HEK293 (cell line): ENCODE measurements around the gene C10orf67.

Source experiments
- ATF2 ChIP-seq: fragments of 450-650 bp; formaldehyde crosslinking; IDR thresholded peaks from 2 replicates; pipeline ENCODE4 v1.5.1; 2016; ENCODE audit warnings: missing biosample characterization, missing genetic modification characterization, low read depth
- CTCF ChIP-seq: fragments of 450-650 bp; formaldehyde crosslinking; IDR thresholded peaks from 2 replicates; pipeline ENCODE4 v1.5.1; 2016; ENCODE audit warnings: missing biosample characterization, missing genetic modification characterization
- HOXD13 ChIP-seq: sonication (generic); formaldehyde crosslinking; IDR thresholded peaks from 2 replicates; pipeline ENCODE4 v1.8.0; 2022; ENCODE audit warnings: missing genetic modification reagents, borderline replicate concordance
- PRDM10 ChIP-seq: fragments of 450-650 bp; formaldehyde crosslinking; IDR thresholded peaks from 2 replicates; pipeline ENCODE4 v1.5.1; 2016; ENCODE audit warnings: missing biosample characterization, missing genetic modification characterization
- ZNF133 ChIP-seq: fragments of 450-650 bp; formaldehyde crosslinking; IDR thresholded peaks from 2 replicates; pipeline ENCODE4 v1.5.1; 2016; ENCODE audit warnings: missing biosample characterization, missing genetic modification characterization
- ZNF174 ChIP-seq: fragments of 450-650 bp; formaldehyde crosslinking; IDR thresholded peaks from 2 replicates; pipeline ENCODE4 v1.5.0; 2017; ENCODE audit warnings: missing biosample characterization, mild to moderate bottlenecking, missing genetic modification characterization
- ZNF23 ChIP-seq: fragments of 450-650 bp; formaldehyde crosslinking; IDR thresholded peaks from 2 replicates; pipeline ENCODE4 v1.5.1; 2016; ENCODE audit warnings: missing biosample characterization, missing genetic modification characterization, borderline replicate concordance
- ZNF266 ChIP-seq: fragments of 450-650 bp; formaldehyde crosslinking; IDR thresholded peaks from 2 replicates; pipeline ENCODE4 v1.5.1; 2016; ENCODE audit warnings: missing biosample characterization, missing genetic modification characterization, low read depth
- ZNF416 ChIP-seq: fragments of 450-650 bp; formaldehyde crosslinking; IDR thresholded peaks from 2 replicates; pipeline ENCODE4 v1.5.1; 2016; ENCODE audit warnings: missing biosample characterization, missing genetic modification characterization
- ZNF449 ChIP-seq: fragments of 450-650 bp; formaldehyde crosslinking; IDR thresholded peaks from 2 replicates; pipeline ENCODE4 v1.5.1; 2017; ENCODE audit warnings: missing biosample characterization, mild to moderate bottlenecking, missing genetic modification characterization, moderate library complexity

- TF ChIP-seq CTCF (tag by site-specific recombination) (no peak), ZNF133 (no peak), ZNF416 (tag by site-specific recombination) (no peak), PRDM10 (tag by site-specific recombination) (no peak), ATF2 (tag by site-specific recombination) (no peak), ZNF449 (tag by site-specific recombination) (no peak), ZNF174 (tag by site-specific recombination) (no peak), ZNF266 (tag by site-specific recombination) (no peak), ZNF23 (tag by site-specific recombination) (no peak), HOXD13 (no peak)
These were observed 81.0 kb downstream of the C10orf67 start for GRCh38 chr10:23263441-23264164.
